ENCODE data around the gene TENT5C.
"Not testable (repeated sequence)": the region's sequence is repeated elsewhere in the genome, so short reads cannot be mapped to it uniquely, and the experiment has no call there.

Gene TENT5C

DNA sequence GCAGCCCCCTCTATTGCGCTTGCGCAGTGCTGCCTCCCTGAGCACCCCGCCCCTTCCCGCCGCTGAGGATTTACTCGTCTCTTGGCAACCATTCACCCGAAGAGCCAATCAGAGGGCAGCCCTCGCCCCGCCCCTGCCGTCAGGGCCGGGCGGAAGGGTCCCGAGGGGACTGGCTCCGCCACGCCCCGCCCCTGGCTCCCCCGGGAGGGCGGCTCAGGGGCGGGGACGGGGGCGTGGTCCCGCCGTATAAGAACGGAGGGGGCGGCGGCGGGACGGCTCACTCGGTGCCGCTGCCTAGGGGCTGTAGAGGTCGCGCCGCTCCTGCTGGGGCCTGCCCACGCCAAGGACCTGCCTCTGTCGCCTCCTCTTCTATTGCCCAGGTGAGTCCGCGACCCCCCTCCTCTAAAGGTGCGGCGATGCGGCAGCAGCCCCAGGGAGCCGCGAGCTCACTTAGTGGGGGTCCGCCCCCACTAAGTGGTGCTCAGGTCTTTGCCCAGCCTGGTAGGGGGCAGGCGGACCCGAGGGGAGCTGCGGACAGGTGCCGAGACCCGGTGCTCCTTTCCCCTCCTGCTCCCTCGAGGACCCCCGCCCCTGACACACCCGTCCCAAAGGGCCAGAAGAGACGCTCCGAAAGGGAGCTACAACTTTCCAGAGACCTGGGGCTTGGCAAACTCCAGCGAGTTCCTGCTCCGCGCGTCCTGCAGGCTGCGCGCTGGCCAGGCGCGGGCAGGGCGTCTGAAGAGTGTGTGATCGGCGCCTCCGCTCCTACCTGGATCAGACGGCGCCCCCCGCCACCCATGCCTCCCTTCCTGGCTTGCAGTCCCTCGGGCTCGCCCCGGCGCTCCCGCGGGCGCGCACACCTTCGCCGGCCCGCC is at the start of gene TENT5C:
Gene TENT5C, plus strand, starts transcription at position 275 of the 875 bp plus-strand sequence. CDS start 16,821 bp downstream, outside the sequence.
- H3K27me3 ChIP-seq (ENCODE audit: insufficient read depth, low read depth, severe bottlenecking): peaks cover 7% of the 10 kb centered on the region
- TF ChIP-seq, protein P1, sequence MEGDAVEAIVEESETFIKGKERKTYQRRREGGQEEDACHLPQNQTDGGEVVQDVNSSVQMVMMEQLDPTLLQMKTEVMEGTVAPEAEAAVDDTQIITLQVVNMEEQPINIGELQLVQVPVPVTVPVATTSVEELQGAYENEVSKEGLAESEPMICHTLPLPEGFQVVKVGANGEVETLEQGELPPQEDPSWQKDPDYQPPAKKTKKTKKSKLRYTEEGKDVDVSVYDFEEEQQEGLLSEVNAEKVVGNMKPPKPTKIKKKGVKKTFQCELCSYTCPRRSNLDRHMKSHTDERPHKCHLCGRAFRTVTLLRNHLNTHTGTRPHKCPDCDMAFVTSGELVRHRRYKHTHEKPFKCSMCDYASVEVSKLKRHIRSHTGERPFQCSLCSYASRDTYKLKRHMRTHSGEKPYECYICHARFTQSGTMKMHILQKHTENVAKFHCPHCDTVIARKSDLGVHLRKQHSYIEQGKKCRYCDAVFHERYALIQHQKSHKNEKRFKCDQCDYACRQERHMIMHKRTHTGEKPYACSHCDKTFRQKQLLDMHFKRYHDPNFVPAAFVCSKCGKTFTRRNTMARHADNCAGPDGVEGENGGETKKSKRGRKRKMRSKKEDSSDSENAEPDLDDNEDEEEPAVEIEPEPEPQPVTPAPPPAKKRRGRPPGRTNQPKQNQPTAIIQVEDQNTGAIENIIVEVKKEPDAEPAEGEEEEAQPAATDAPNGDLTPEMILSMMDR (IDR thresholded peaks at IDR 0.05; ENCODE audit: low read depth, low read length): 0 out of 2 replicates have a peak, but pooled peaks have one; percentile 0
- H3K4me3 ChIP-seq (ENCODE audit: low read depth, low read length): peak within 1 kb of the TSS; percentile 83
- DNase-seq: peak; percentile 98
- H3K36me3 ChIP-seq: no peaks in the 10 kb centered on the region
- 0 out of 2 replicates have a peak within 1 kb of the TSS, but pooled peaks have one; percentile 15 for H3K27ac ChIP-seq
- H3K9me3 ChIP-seq (ENCODE audit: severe bottlenecking): no peaks in the 10 kb centered on the region

DNA sequence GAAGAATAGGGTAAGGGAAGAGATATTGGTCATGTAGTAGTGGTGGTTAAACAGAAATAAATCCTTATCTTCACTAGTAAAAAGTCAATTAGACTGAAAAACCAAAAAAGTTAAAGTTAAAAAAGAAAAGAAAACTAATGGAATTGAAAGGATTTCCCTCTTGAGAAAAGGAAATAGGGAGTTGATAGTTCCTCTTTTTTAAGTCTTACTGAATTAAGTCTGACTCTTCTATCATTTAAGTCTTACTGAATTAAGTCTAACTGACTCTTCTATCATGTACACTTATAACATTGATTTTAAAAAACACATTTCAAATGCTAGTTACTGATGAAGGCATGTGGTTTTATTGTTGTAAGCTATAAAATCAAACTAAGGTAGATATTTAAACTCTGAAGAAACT is 49.5 kb upstream of the TENT5C start:
- no peak overlapping the region for H3K27ac ChIP-seq
- H3K4me3 ChIP-seq (ENCODE audit: low read depth, low read length): no peak overlapping the region
- H3K9me3 ChIP-seq (ENCODE audit: severe bottlenecking): no peaks in the 10 kb centered on the region
- TF ChIP-seq, protein P1 (IDR thresholded peaks at IDR 0.05; ENCODE audit: low read depth, low read length): no peak
- H3K36me3 ChIP-seq: no peaks in the 10 kb centered on the region
- H3K27me3 ChIP-seq (ENCODE audit: insufficient read depth, low read depth, severe bottlenecking): no peaks in the 10 kb centered on the region
- DNase-seq: no peak

DNA sequence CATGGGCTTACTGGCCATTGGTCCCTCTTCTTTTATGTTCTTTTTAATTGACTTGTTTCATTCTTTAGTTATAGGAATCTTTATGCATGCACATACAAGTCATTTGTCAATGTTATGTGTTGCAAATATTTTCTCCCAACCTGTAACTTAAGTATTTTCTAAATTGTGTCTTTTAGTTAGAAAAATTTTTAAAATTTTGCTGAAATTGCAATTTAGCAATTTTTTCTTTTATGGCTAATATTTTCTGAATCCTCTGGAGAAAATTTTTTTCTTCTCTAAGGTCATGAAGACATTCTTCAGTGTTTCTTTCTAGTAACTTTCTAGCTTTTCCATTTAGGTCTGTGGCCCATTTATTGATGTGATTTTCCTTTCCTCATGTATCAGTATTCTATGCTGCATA is 48.9 kb upstream of the TENT5C start:
- TF ChIP-seq, protein P1 (IDR thresholded peaks at IDR 0.05; ENCODE audit: low read depth, low read length): no peak
- Histone ChIP-seq H3K27ac (no peak overlapping the region), H3K27me3 (ENCODE audit: insufficient read depth, low read depth, severe bottlenecking) (no peaks in the 10 kb centered on the region), H3K9me3 (ENCODE audit: severe bottlenecking) (no peaks in the 10 kb centered on the region), H3K4me3 (ENCODE audit: low read depth, low read length) (no peak overlapping the region), H3K36me3 (no peaks in the 10 kb centered on the region)
- no peak for DNase-seq

- not testable (repeated sequence) for H3K27me3 ChIP-seq (ENCODE audit: insufficient read depth, low read depth, severe bottlenecking); DNase-seq; H3K9me3 ChIP-seq (ENCODE audit: severe bottlenecking); H3K36me3 ChIP-seq; H3K27ac ChIP-seq; H3K4me3 ChIP-seq (ENCODE audit: low read depth, low read length)
Observed at GRCh38 chr1:117558451-117558850, 47.4 kb upstream of the TENT5C start.

DNA sequence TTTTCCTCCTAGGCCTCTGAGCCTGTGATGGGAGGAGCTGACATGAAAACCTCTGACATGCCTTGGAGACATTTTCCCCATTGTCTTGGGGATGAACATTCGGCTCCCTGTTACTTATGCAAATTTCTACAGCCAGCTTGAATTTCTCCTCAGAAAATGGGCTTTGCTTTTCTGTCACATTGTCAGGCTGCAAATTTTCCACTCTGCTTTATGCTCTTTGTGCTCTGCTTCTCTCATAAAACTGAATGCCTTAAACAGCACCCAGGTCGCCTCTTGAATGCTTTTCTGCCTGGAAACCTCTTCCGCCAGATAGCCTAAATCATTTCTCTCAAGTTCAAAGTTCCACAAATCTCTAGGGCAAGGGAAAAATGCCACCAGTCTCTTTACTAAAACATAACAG is 46.7 kb upstream of the TENT5C start:
- Histone ChIP-seq H3K9me3 (ENCODE audit: severe bottlenecking) (no peaks in the 10 kb centered on the region), H3K27me3 (ENCODE audit: insufficient read depth, low read depth, severe bottlenecking) (no peaks in the 10 kb centered on the region), H3K27ac (no peak overlapping the region), H3K36me3 (no peaks in the 10 kb centered on the region), H3K4me3 (ENCODE audit: low read depth, low read length) (no peak overlapping the region)
- no peak for DNase-seq
- TF ChIP-seq, protein P1 (IDR thresholded peaks at IDR 0.05; ENCODE audit: low read depth, low read length): no peak

DNA sequence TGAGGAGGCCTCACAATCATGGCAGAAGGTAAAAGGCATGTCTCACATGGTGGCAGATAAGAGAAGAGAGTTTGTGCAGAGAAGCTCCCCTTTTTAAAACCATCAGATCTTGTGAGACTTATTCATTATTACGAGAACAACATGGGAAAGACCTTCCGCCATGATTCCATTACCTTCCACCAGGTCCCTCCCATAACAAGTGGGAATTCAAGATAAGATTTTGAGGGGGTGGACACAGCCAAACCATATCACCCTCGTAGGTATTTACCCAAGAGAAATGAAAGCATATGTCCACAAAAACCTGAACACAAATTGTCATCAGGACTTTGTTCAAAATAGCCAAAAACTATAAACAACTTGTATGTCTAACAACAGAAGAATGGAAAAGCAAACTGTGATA is 45.9 kb upstream of the TENT5C start:
- H3K4me3 ChIP-seq (ENCODE audit: low read depth, low read length): no peak overlapping the region
- TF ChIP-seq, protein P1 (IDR thresholded peaks at IDR 0.05; ENCODE audit: low read depth, low read length): no peak

More for the DNA sequence above, 45.9 kb upstream of the TENT5C start:
- Histone ChIP-seq H3K27me3 (ENCODE audit: insufficient read depth, low read depth, severe bottlenecking) (no peaks in the 10 kb centered on the region), H3K9me3 (ENCODE audit: severe bottlenecking) (no peaks in the 10 kb centered on the region), H3K27ac (no peak overlapping the region), H3K36me3 (no peaks in the 10 kb centered on the region)
- DNase-seq: no peak

Data from WERI-Rb-1 (cell line).